Liver (tissue), 9 donors: ENCODE measurements around the gene ADAMTS2. TPM values are rescaled to one million over a fixed set of nuclear protein-coding genes. Genes with fewer than 3 reads are reported as not detected.

Experiments used
- DNase-seq: peaks from one replicate; pipeline ENCODE4 v3.0.0-alpha.2; 2017; ENCODE audit warnings: low spot score
- H3K27ac ChIP-seq, 2 donors: one replicate each; pipeline ENCODE4 v1.7.0; 2013; ENCODE audit warnings: inconsistent platforms in 2 of 2, low read length in 2 of 2, control low read depth in 1 of 2, low read depth in 1 of 2, mild to moderate bottlenecking in 1 of 2
- H3K27me3 ChIP-seq, 4 donors: one replicate each; pipeline versions ENCODE4 v1.6.1 to v1.7.0; 2013; ENCODE audit warnings: low read length in 3 of 4, inconsistent platforms in 1 of 4, mild to moderate bottlenecking in 1 of 4, moderate library complexity in 1 of 4; ENCODE audit not compliant: control insufficient read depth in 4 of 4, insufficient read depth in 4 of 4
- H3K36me3 ChIP-seq, 4 donors: one replicate each; pipeline versions ENCODE4 v1.6.1 to v1.7.0; 2013; ENCODE audit warnings: low read length in 3 of 4, mild to moderate bottlenecking in 3 of 4, low read depth in 1 of 4, moderate library complexity in 1 of 4; ENCODE audit not compliant: control insufficient read depth in 4 of 4, insufficient read depth in 3 of 4
- H3K4me1 ChIP-seq, 4 donors: one replicate each; pipeline versions ENCODE4 v1.6.1 to v1.7.0; 2013; ENCODE audit warnings: low read length in 3 of 4, mild to moderate bottlenecking in 3 of 4, moderate library complexity in 1 of 4; ENCODE audit not compliant: control insufficient read depth in 4 of 4, insufficient read depth in 4 of 4
- H3K4me3 ChIP-seq, 3 donors: one replicate each; pipeline versions ENCODE4 v1.6.1 to v1.7.0; 2013; ENCODE audit warnings: low read length in 3 of 3, control low read depth in 1 of 3, low read depth in 1 of 3, mild to moderate bottlenecking in 1 of 3
- H3K9ac ChIP-seq, 2 donors: one replicate each; pipeline ENCODE4 v1.7.0; 2013; ENCODE audit warnings: low read length in 2 of 2, mild to moderate bottlenecking in 2 of 2, moderate library complexity in 2 of 2, control low read depth in 1 of 2, low read depth in 1 of 2
- H3K9me3 ChIP-seq, 4 donors: one replicate each; pipeline versions ENCODE4 v1.6.1 to v1.7.0; 2013; ENCODE audit warnings: low read length in 3 of 4; ENCODE audit not compliant: control insufficient read depth in 4 of 4
- EGR1 ChIP-seq, 2 donors: IDR thresholded peaks; 2 replicates each; pipeline ENCODE4 v1.6.1; 2016 to 2018; ENCODE audit warnings: antibody characterized with exemption in 2 of 2, low read depth in 2 of 2
- FOXA1 ChIP-seq: IDR thresholded peaks from 2 replicates; pipeline ENCODE4 v1.6.1; 2016; ENCODE audit warnings: antibody characterized with exemption
- HNF4A ChIP-seq, 2 donors: conservative IDR thresholded peaks; 2 replicates each; pipeline ENCODE4 v1.6.1; 2016; ENCODE audit warnings: antibody characterized with exemption in 2 of 2, mild to moderate bottlenecking in 2 of 2
- HNF4G ChIP-seq: IDR thresholded peaks from 2 replicates; pipeline ENCODE4 v1.6.1; 2016; ENCODE audit warnings: antibody characterized with exemption
- JUND ChIP-seq, 2 donors: IDR thresholded peaks; 2 replicates each; pipeline ENCODE4 v1.6.1; 2016; ENCODE audit warnings: antibody characterized with exemption in 2 of 2
- NR2F2 ChIP-seq: IDR thresholded peaks from 2 replicates; pipeline ENCODE4 v1.6.1; 2016; ENCODE audit warnings: antibody characterized with exemption
- RAD21 ChIP-seq, 2 donors: IDR thresholded peaks; 2 replicates each; pipeline ENCODE4 v1.6.1; 2016; ENCODE audit warnings: antibody characterized with exemption in 2 of 2, mild to moderate bottlenecking in 2 of 2
- RXRA ChIP-seq, 2 donors: IDR thresholded peaks; 2 replicates each; pipeline ENCODE4 v1.6.1; 2017 to 2018; ENCODE audit warnings: antibody characterized with exemption in 2 of 2, mild to moderate bottlenecking in 1 of 2
- SP1 ChIP-seq: IDR thresholded peaks from 2 replicates; pipeline ENCODE4 v1.6.1; 2018; ENCODE audit warnings: antibody characterized with exemption, mild to moderate bottlenecking
- TAF1 ChIP-seq: conservative IDR thresholded peaks from 2 replicates; pipeline ENCODE4 v1.6.1; 2016; ENCODE audit warnings: antibody characterized with exemption, mild to moderate bottlenecking
- YY1 ChIP-seq: IDR thresholded peaks from 2 replicates; pipeline ENCODE4 v1.6.1; 2016; ENCODE audit warnings: antibody characterized with exemption, mild to moderate bottlenecking
- WGBS: extraction: QIAGEN DNeasy Blood & Tissue Kit; methylation state at CpG from one replicate; pipeline ENCODE4 v1.1.7; 2013; 5-methylcytosine and 5-hydroxymethylcytosine counted together
- polyA plus RNA-seq, 2 donors: library from polyadenylated mRNA; stranded (reverse) in 1 of 2; unstranded in 1 of 2; fragments of 200-250 nt in 1 of 2; fragments of >200 nt in 1 of 2; fragmentation: Nextera tagmentation in 1 of 2; extraction: Ambion mirVana in 1 of 2; gene quantifications; one replicate each; pipeline versions ENCODE4 v1.2.1 to v1.2.3, GENCODE V29; 2013 to 2015
- total RNA-seq, 2 donors: library from RNA; depleted of rRNA; stranded (reverse); fragments of >200 nt; gene quantifications; one replicate each; pipeline ENCODE4 v1.2.3, GENCODE V29; 2014
- TF ChIP-seq, protein P1 (sequence below): IDR thresholded peaks from 2 replicates; pipeline ENCODE4 v1.6.1; 2016; ENCODE audit warnings: antibody characterized with exemption, mild to moderate bottlenecking
- TF ChIP-seq, protein P2 (sequence below): IDR thresholded peaks from 2 replicates; pipeline ENCODE4 v1.6.1; 2016; ENCODE audit warnings: antibody characterized with exemption
- TF ChIP-seq, protein P3 (sequence below): fragments of 150-350 bp; IDR thresholded peaks from 2 replicates; pipeline ENCODE4 v1.5.1; 2017; ENCODE audit warnings: improper control_type of control experiment, low read depth, low read length; ENCODE audit not compliant: missing input control
- TF ChIP-seq, protein P4 (sequence below): IDR thresholded peaks from 2 replicates; pipeline ENCODE4 v1.6.1; 2016; ENCODE audit warnings: antibody characterized with exemption
- donor health status: healthy.
- donor health status: healthy.
- donor health status: healthy.
- donor health status: healthy.
- donor health status: healthy.

The ADAMTS2 gene
- total and polyA plus RNA-seq, 4 donors: 2.7 to 24.3 (median 12.0) TPM

DNA sequence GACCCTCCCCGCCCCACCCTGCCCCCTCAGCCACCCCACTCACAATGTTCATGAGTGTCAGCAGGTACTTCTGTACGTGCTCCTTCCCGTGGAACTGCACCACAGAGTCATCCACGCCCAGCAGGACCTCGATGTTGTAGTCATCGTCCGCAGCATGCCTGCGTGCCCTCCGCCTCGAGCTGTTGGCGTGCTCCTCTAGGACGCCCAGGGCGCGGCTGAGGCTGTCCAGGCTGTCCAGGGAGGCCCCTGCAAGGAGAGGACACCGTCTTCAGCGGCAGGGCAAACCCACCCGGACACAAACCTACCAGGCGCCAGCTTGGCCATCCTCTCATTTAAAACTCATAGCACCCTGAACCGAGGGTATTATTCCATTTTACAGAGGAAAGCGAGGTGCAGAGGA is 137.8 kb downstream of the ADAMTS2 start:
- Histone ChIP-seq H3K9ac (no peak overlapping the region), H3K27me3 (no peaks in the 10 kb centered on the region), H3K36me3 (no peaks in the 10 kb centered on the region), H3K9me3 (no peaks in the 10 kb centered on the region), H3K27ac (no peak overlapping the region), H3K4me3 (no peak overlapping the region), H3K4me1 (no peaks in the 10 kb centered on the region)
- 83% methylated on average over 20 of the region's 20 CpGs for WGBS
- TF ChIP-seq HNF4A (conservative IDR thresholded peaks at IDR 0.05): no peak
- no peak for TF ChIP-seq FOXA1
- no peak for TF ChIP-seq HNF4G
- TF ChIP-seq RXRA (IDR thresholded peaks at IDR 0.05): no peak
- no peak for TF ChIP-seq EGR1 (IDR thresholded peaks at IDR 0.05; ENCODE audit: low read depth in 2 of 2)
- TF ChIP-seq RAD21 (IDR thresholded peaks at IDR 0.05): no peak
- no peak for TF ChIP-seq TAF1
- TF ChIP-seq YY1: no peak
- TF ChIP-seq, protein P1, sequence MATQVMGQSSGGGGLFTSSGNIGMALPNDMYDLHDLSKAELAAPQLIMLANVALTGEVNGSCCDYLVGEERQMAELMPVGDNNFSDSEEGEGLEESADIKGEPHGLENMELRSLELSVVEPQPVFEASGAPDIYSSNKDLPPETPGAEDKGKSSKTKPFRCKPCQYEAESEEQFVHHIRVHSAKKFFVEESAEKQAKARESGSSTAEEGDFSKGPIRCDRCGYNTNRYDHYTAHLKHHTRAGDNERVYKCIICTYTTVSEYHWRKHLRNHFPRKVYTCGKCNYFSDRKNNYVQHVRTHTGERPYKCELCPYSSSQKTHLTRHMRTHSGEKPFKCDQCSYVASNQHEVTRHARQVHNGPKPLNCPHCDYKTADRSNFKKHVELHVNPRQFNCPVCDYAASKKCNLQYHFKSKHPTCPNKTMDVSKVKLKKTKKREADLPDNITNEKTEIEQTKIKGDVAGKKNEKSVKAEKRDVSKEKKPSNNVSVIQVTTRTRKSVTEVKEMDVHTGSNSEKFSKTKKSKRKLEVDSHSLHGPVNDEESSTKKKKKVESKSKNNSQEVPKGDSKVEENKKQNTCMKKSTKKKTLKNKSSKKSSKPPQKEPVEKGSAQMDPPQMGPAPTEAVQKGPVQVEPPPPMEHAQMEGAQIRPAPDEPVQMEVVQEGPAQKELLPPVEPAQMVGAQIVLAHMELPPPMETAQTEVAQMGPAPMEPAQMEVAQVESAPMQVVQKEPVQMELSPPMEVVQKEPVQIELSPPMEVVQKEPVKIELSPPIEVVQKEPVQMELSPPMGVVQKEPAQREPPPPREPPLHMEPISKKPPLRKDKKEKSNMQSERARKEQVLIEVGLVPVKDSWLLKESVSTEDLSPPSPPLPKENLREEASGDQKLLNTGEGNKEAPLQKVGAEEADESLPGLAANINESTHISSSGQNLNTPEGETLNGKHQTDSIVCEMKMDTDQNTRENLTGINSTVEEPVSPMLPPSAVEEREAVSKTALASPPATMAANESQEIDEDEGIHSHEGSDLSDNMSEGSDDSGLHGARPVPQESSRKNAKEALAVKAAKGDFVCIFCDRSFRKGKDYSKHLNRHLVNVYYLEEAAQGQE: no peak
- no peak for DNase-seq

DNA sequence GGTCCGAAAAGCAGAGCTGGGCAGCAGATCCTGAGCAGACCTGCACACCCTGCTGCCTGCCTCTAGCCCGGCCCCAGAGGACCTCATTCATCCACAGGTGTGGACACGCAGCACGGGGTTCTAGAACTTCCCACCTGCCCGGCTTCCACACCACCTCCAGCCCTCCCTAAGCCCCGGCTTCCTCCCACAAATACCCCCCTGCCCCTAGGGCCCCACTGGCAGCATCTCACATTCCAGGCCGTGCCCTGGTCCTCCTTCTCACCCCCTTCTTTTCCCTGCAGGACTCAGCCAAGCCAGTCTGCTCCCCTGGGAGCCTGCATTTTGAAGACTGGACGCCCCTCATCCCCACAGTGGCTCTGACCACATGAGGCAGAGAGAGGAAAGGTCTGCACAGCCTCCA is 138.9 kb downstream of the ADAMTS2 start:
- no peak for DNase-seq

DNA sequence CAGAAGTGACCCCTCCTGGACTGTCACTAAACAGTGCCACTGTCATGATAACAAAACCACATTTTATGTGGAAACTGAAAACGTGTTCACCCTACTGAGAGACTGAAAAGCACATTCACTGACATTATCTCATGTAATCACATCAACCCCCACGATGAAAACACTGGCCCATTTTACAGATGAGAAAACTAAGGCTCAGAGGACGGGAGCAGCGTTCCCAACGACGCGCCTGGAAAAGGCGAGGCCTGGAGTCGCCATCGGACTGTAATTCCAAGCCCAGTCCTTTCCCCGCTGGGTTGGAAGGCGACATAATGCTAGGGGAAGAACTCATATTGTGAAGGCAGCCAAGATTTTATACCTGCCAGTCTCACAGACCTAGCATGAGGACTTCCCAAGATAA is 140.0 kb downstream of the ADAMTS2 start:
- no peaks in the 10 kb centered on the region for H3K4me1 ChIP-seq
- no peaks in the 10 kb centered on the region for H3K9me3 ChIP-seq
- no peak overlapping the region for H3K9ac ChIP-seq
- DNase-seq: no peak
- H3K36me3 ChIP-seq: no peaks in the 10 kb centered on the region
- H3K27ac ChIP-seq: no peak overlapping the region
- WGBS: 83% methylated on average over 12 of the region's 12 CpGs
- no peak overlapping the region for H3K4me3 ChIP-seq
- TF ChIP-seq SP1: no peak
- no peak for TF ChIP-seq FOXA1
- no peak for TF ChIP-seq EGR1 (IDR thresholded peaks at IDR 0.05; ENCODE audit: low read depth in 2 of 2)
- TF ChIP-seq, protein P2, sequence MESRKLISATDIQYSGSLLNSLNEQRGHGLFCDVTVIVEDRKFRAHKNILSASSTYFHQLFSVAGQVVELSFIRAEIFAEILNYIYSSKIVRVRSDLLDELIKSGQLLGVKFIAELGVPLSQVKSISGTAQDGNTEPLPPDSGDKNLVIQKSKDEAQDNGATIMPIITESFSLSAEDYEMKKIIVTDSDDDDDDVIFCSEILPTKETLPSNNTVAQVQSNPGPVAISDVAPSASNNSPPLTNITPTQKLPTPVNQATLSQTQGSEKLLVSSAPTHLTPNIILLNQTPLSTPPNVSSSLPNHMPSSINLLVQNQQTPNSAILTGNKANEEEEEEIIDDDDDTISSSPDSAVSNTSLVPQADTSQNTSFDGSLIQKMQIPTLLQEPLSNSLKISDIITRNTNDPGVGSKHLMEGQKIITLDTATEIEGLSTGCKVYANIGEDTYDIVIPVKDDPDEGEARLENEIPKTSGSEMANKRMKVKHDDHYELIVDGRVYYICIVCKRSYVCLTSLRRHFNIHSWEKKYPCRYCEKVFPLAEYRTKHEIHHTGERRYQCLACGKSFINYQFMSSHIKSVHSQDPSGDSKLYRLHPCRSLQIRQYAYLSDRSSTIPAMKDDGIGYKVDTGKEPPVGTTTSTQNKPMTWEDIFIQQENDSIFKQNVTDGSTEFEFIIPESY: no peak
- TF ChIP-seq, protein P3, sequence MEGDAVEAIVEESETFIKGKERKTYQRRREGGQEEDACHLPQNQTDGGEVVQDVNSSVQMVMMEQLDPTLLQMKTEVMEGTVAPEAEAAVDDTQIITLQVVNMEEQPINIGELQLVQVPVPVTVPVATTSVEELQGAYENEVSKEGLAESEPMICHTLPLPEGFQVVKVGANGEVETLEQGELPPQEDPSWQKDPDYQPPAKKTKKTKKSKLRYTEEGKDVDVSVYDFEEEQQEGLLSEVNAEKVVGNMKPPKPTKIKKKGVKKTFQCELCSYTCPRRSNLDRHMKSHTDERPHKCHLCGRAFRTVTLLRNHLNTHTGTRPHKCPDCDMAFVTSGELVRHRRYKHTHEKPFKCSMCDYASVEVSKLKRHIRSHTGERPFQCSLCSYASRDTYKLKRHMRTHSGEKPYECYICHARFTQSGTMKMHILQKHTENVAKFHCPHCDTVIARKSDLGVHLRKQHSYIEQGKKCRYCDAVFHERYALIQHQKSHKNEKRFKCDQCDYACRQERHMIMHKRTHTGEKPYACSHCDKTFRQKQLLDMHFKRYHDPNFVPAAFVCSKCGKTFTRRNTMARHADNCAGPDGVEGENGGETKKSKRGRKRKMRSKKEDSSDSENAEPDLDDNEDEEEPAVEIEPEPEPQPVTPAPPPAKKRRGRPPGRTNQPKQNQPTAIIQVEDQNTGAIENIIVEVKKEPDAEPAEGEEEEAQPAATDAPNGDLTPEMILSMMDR: no peak
- H3K27me3 ChIP-seq: no peaks in the 10 kb centered on the region

More for the DNA sequence above, 138.9 kb downstream of the ADAMTS2 start:
- H3K9ac ChIP-seq: no peak overlapping the region
- H3K4me3 ChIP-seq: no peak overlapping the region
- H3K9me3 ChIP-seq: no peaks in the 10 kb centered on the region
- no peaks in the 10 kb centered on the region for H3K4me1 ChIP-seq
- WGBS: 81% methylated on average over 8 of the region's 8 CpGs
- no peaks in the 10 kb centered on the region for H3K27me3 ChIP-seq
- H3K36me3 ChIP-seq: no peaks in the 10 kb centered on the region
- TF ChIP-seq HNF4G: no peak
- TF ChIP-seq, protein P4, sequence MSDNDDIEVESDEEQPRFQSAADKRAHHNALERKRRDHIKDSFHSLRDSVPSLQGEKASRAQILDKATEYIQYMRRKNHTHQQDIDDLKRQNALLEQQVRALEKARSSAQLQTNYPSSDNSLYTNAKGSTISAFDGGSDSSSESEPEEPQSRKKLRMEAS: no peak
- no peak for TF ChIP-seq FOXA1
- no peak for TF ChIP-seq SP1
- TF ChIP-seq, protein P2: no peak
- no peak for TF ChIP-seq NR2F2
- no peak for TF ChIP-seq TAF1
- TF ChIP-seq JUND (IDR thresholded peaks at IDR 0.05): no peak
- TF ChIP-seq EGR1 (IDR thresholded peaks at IDR 0.05; ENCODE audit: low read depth in 2 of 2): no peak
- TF ChIP-seq RAD21 (IDR thresholded peaks at IDR 0.05): no peak
- TF ChIP-seq YY1: no peak
- H3K27ac ChIP-seq: no peak overlapping the region
